Activated T-cell treated with anti-CD3 and anti-CD28 coated beads for 4 hours (primary cell): ENCODE measurements around the gene HSD17B2.
"Not testable (repeated sequence)": the region's sequence is repeated elsewhere in the genome, so short reads cannot be mapped to it uniquely, and the experiment has no call there.

Source experiments
- DNase-seq: peaks from one replicate; pipeline ENCODE4 v3.0.0-alpha.2; 2020

Gene HSD17B2

GRCh38 chr16:82083710-82084353, 48.8 kb downstream of the HSD17B2 start:
- DNase-seq: no peak

- no peak for DNase-seq
Measured at GRCh38 chr16:82085011-82085779, 50.1 kb downstream of the HSD17B2 start.

- DNase-seq: no peak
Measured at GRCh38 chr16:82088483-82088882, 53.4 kb downstream of the HSD17B2 start.

GRCh38 chr16:82091241-82091640, 56.2 kb downstream of the HSD17B2 start:
- DNase-seq: no peak

- DNase-seq: no peak
Measured at GRCh38 chr16:82092711-82093110, 57.7 kb downstream of the HSD17B2 start.

- DNase-seq: no peak
Measured at GRCh38 chr16:82093666-82094300, 58.7 kb downstream of the HSD17B2 start.

GRCh38 chr16:82094942-82095540, 60.0 kb downstream of the HSD17B2 start:
- no peak for DNase-seq

GRCh38 chr16:82096641-82097040, 61.6 kb downstream of the HSD17B2 start:
- no peak for DNase-seq

- DNase-seq: no peak
Measured at GRCh38 chr16:82105107-82105506, 70.1 kb downstream of the HSD17B2 start.

GRCh38 chr16:82108100-82108499, 73.0 kb downstream of the HSD17B2 start:
- no peak for DNase-seq

- no peak for DNase-seq
Measured at GRCh38 chr16:82108774-82109173, 73.7 kb downstream of the HSD17B2 start.

- DNase-seq: not testable (repeated sequence)
Measured at GRCh38 chr16:82109266-82109665, 74.2 kb downstream of the HSD17B2 start.

GRCh38 chr16:82111944-82112343, 76.9 kb downstream of the HSD17B2 start:
- DNase-seq: no peak

GRCh38 chr16:82113741-82114140, 78.7 kb downstream of the HSD17B2 start:
- no peak for DNase-seq

- DNase-seq: no peak
Measured at GRCh38 chr16:82116535-82116934, 81.5 kb downstream of the HSD17B2 start.

- DNase-seq: no peak
Measured at GRCh38 chr16:82118749-82119148, 83.7 kb downstream of the HSD17B2 start.

- DNase-seq: no peak
Measured at GRCh38 chr16:82119405-82119804, 84.4 kb downstream of the HSD17B2 start.

- no peak for DNase-seq
Measured at GRCh38 chr16:82124651-82125050, 89.6 kb downstream of the HSD17B2 start.

- no peak for DNase-seq
Measured at GRCh38 chr16:82129881-82130280, 94.8 kb downstream of the HSD17B2 start.

GRCh38 chr16:82133798-82134197, 98.7 kb downstream of the HSD17B2 start:
- no peak for DNase-seq

GRCh38 chr16:82134846-82135245, 99.8 kb downstream of the HSD17B2 start:
- DNase-seq: no peak

- DNase-seq: no peak
Measured at GRCh38 chr16:82135844-82136243, 100.8 kb downstream of the HSD17B2 start.

GRCh38 chr16:82136956-82137821, 102.1 kb downstream of the HSD17B2 start:
- no peak for DNase-seq
